ENCODE results near the gene TBC1D22A. TPM values are rescaled to one million over a fixed set of nuclear protein-coding genes. Genes with fewer than 3 reads are reported as not detected.

TBC1D22A gene
- total and polyA plus RNA-seq, 4 donors = 4.1 to 12.4 (median 8.4) TPM

- no peak for TF ChIP-seq NR2F2 (IDR thresholded peaks at IDR 0.05)
Measured at GRCh38 chr22:46862418-46863324, 100.2 kb downstream of the TBC1D22A start (continued).

- Histone ChIP-seq H3K36me3 (ENCODE audit: control insufficient read depth in 4 of 4, insufficient read depth in 3 of 4, low read depth in 1 of 4, low read length in 3 of 4) (no peaks in the 10 kb centered on the region), H3K9me3 (ENCODE audit: control insufficient read depth in 4 of 4, low read length in 3 of 4) (no peaks in the 10 kb centered on the region), H3K4me3 (ENCODE audit: low read depth in 1 of 3, low read length in 3 of 3) (no peak overlapping the region), H3K4me1 (ENCODE audit: control insufficient read depth in 4 of 4, insufficient read depth in 4 of 4, low read length in 3 of 4) (peaks cover 9 to 29% (median 20%) of the 10 kb centered on the region in 4 donors), H3K27me3 (ENCODE audit: control insufficient read depth in 4 of 4, insufficient read depth in 4 of 4, low read length in 3 of 4) (no peaks in the 10 kb centered on the region), H3K9ac (ENCODE audit: low read depth in 1 of 2, low read length in 2 of 2) (no peak overlapping the region), H3K27ac (ENCODE audit: low read depth in 1 of 2, low read length in 2 of 2) (peak overlapping the region; percentile 65 to 83)
- DNase-seq (ENCODE audit: low spot score) = no peak
- 72% methylated on average over 6 of the region's 6 CpGs for WGBS
- TF ChIP-seq HNF4A (conservative IDR thresholded peaks at IDR 0.05) = no peak
- no peak for TF ChIP-seq MAX (IDR thresholded peaks at IDR 0.05)
- no peak for TF ChIP-seq GABPA (IDR thresholded peaks at IDR 0.05 in 1 of 2, conservative IDR thresholded peaks at IDR 0.05 in 1 of 2)
Measured at GRCh38 chr22:46863794-46864193, 101.3 kb downstream of the TBC1D22A start.

- H3K36me3 ChIP-seq (ENCODE audit: control insufficient read depth in 4 of 4, insufficient read depth in 3 of 4, low read depth in 1 of 4, low read length in 3 of 4) = no peaks in the 10 kb centered on the region
- no peaks in the 10 kb centered on the region for H3K27me3 ChIP-seq (ENCODE audit: control insufficient read depth in 4 of 4, insufficient read depth in 4 of 4, low read length in 3 of 4)
- H3K4me1 ChIP-seq (ENCODE audit: control insufficient read depth in 4 of 4, insufficient read depth in 4 of 4, low read length in 3 of 4) = peaks cover 9 to 29% (median 20%) of the 10 kb centered on the region in 4 donors
- H3K27ac ChIP-seq (ENCODE audit: low read depth in 1 of 2, low read length in 2 of 2) = peak overlapping the region; percentile 65 to 83
- WGBS = 42% methylated on average over 10 of the region's 10 CpGs
- no peaks in the 10 kb centered on the region for H3K9me3 ChIP-seq (ENCODE audit: control insufficient read depth in 4 of 4, low read length in 3 of 4)
- TF ChIP-seq FOXA1 (IDR thresholded peaks at IDR 0.05) (no peak), NR2F2 (IDR thresholded peaks at IDR 0.05) (no peak), GABPA (IDR thresholded peaks at IDR 0.05 in 1 of 2, conservative IDR thresholded peaks at IDR 0.05 in 1 of 2) (peak in 1 of 2 donors; percentile 50), ZBTB33 (IDR thresholded peaks at IDR 0.05) (peak; percentile 66), RXRA (IDR thresholded peaks at IDR 0.05) (peak; percentile 65 to 87), CTCF (IDR thresholded peaks at IDR 0.05; ENCODE audit: low read depth, low read length, missing input control) (peak; percentile 23), HNF4A (conservative IDR thresholded peaks at IDR 0.05) (peak; percentile 96 to 97), RAD21 (IDR thresholded peaks at IDR 0.05) (peak; percentile 58 to 62), FOXA2 (IDR thresholded peaks at IDR 0.05) (no peak), JUND (IDR thresholded peaks at IDR 0.05) (peak in 1 of 2 donors; percentile 77), EGR1 (IDR thresholded peaks at IDR 0.05; ENCODE audit: low read depth in 2 of 2) (peak in 1 of 2 donors; percentile 50), YY1 (IDR thresholded peaks at IDR 0.05) (peak; percentile 66), MAX (IDR thresholded peaks at IDR 0.05) (peak; percentile 89), ATF3 (IDR thresholded peaks at IDR 0.05) (peak; percentile 44), TAF1 (conservative IDR thresholded peaks at IDR 0.05) (peak; percentile 27), REST (IDR thresholded peaks at IDR 0.05) (peak; percentile 75), HNF4G (IDR thresholded peaks at IDR 0.05) (peak; percentile 93), SP1 (IDR thresholded peaks at IDR 0.05) (peak; percentile 98)
- no peak for DNase-seq (ENCODE audit: low spot score)
- H3K4me3 ChIP-seq (ENCODE audit: low read depth in 1 of 3, low read length in 3 of 3) = peak overlapping the region in 1 of 3 donors; percentile 19
- no peak overlapping the region for H3K9ac ChIP-seq (ENCODE audit: low read depth in 1 of 2, low read length in 2 of 2)
Measured at GRCh38 chr22:46864314-46865051, 102.0 kb downstream of the TBC1D22A start.
